ENCODE measurements around the gene UBAP2.
A peak's percentile ranks its signal among the peaks of the same experiment; 100 is the strongest.

- TF ChIP-seq CTCF (IDR thresholded peaks at IDR 0.05), result no peak
- TF ChIP-seq TEAD4 (IDR thresholded peaks at IDR 0.05; ENCODE audit: borderline replicate concordance, insufficient read depth), result peak; percentile 95
- TF ChIP-seq SMC3 (IDR thresholded peaks at IDR 0.05; ENCODE audit: low read depth, low read length), result no peak
- 0 out of 2 replicates have a peak, but pooled peaks have one; percentile 17 for TF ChIP-seq REST (IDR thresholded peaks at IDR 0.05; ENCODE audit: low read depth, low read length)
- TF ChIP-seq CHD2 (IDR thresholded peaks at IDR 0.05; ENCODE audit: low read length, partially characterized antibody), result no peak
- TF ChIP-seq GABPA (IDR thresholded peaks at IDR 0.05; ENCODE audit: low read depth), result peak; percentile 17; the same call in 1 of the 2 replicates
- peak; percentile 92 for TF ChIP-seq JUND (IDR thresholded peaks at IDR 0.05)
- TF ChIP-seq USF1 (IDR thresholded peaks at IDR 0.05; ENCODE audit: borderline replicate concordance, low read depth), result no peak
- no peak for TF ChIP-seq USF2 (IDR thresholded peaks at IDR 0.05; ENCODE audit: borderline replicate concordance, low read depth, low read length)
- no peak for TF ChIP-seq IRF3 (IDR thresholded peaks at IDR 0.05; ENCODE audit: low read depth, low read length)
- peak; percentile 100 for TF ChIP-seq NFIC (IDR thresholded peaks at IDR 0.05; ENCODE audit: borderline replicate concordance)
- peak in 1 of 2 experiments; percentile 78; a peak in 1 of 4 replicates for TF ChIP-seq EP300 (IDR thresholded peaks at IDR 0.05; ENCODE audit: borderline replicate concordance in 1 of 2, low read depth in 1 of 2, low read length in 1 of 2)
These were observed 101.7 kb downstream of the UBAP2 start for GRCh38 chr9:33946779-33947535.
